A673 (cell line): Measurements from ENCODE around the gene FKBP14.

ENCODE experiments used
- CTCF ChIP-seq: fragments of 300-800, 200-600 bp; sonication (generic); conservative IDR thresholded peaks from 2 replicates; pipeline ENCODE4 v1.5.1; 2017; ENCODE audit warnings: low read depth, mild to moderate bottlenecking, antibody characterized with exemption, low read length, moderate library complexity, mixed read lengths
- EZH2 ChIP-seq: fragments of 200-600 bp; sonication (generic); IDR thresholded peaks from 2 replicates; pipeline ENCODE4 v1.6.1; 2017; ENCODE audit warnings: borderline replicate concordance, low read depth, mild to moderate bottlenecking, mixed read lengths, antibody characterized with exemption, low read length; ENCODE audit not compliant: poor library complexity, severe bottlenecking

GRCh38 chr7:29988424-29989256, 37.9 kb downstream of the FKBP14 start:
- no peak for TF ChIP-seq CTCF
- TF ChIP-seq EZH2 = no peak
